ENCODE data around the gene ID2. TPM values are rescaled to one million over a fixed set of nuclear protein-coding genes. Genes with fewer than 3 reads are reported as not detected.

Gene ID2
- total and polyA plus RNA-seq, 2 donors (not counting 1 experiment from before 2014, with no cell fraction given), result 15.0 to 25.9 TPM

DNA sequence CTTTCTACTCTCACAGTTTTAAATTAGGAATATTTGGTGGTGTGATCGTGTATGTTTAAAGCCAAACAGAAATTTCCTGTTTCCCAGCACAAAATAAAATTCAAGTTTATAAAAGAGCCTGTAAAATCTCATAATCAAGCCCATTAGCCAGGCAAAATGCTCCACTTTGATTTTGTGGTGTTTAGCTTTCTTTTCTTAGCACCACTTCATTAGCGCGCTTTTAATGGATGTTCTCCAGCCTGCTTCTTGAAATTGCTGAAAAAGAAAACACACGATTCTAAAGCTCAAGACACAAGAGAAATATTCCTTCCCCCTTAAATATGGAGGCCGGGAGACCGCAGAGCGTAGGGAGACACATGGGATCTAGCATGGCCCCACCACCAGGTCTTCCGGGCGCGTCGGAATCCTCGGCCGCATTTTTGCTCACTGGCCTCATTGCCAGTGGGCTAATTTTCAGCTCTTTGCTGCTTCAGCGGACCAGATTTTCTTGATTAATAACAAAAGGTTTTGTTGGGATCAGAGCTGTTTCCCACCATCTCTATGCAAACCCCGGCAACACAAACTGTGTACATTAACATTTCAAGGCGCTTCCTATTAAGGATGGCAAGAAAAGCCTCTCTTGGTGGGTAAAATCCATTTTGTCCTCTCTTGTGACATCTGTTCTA is 40.4 kb upstream of the ID2 start:
- Histone ChIP-seq H3K4me3 (ENCODE audit: control extremely low read depth in 1 of 5, extremely low read depth in 1 of 5, insufficient read depth in 1 of 5, low read depth in 2 of 5, low read length in 4 of 5) (no peak overlapping the region), H3K79me2 (ENCODE audit: control insufficient read depth, insufficient read depth, low read length) (no peaks in the 10 kb centered on the region), H3K4me2 (replicated peaks; ENCODE audit: low read depth, low read length, poor library complexity, severe bottlenecking) (no peak overlapping the region), H3K27me3 (replicated peaks in 1 of 4; ENCODE audit: control extremely low read depth in 1 of 4, control insufficient read depth in 3 of 4, insufficient read depth in 4 of 4, low read length in 3 of 4) (no peaks in the 10 kb centered on the region), H3K9me3 (ENCODE audit: control extremely low read depth in 1 of 3, control insufficient read depth in 2 of 3, insufficient read depth in 1 of 3, low read length in 2 of 3) (peaks cover 0 to 14% (median 0%) of the 10 kb centered on the region in 3 donors), H4K20me1 (ENCODE audit: control insufficient read depth, insufficient read depth, low read length, poor library complexity, severe bottlenecking) (no peaks in the 10 kb centered on the region), H3K9ac (ENCODE audit: low read length) (no peak overlapping the region), H2AFZ (ENCODE audit: insufficient read depth, low read depth, low read length, poor library complexity, severe bottlenecking) (no peak overlapping the region), H3K4me1 (ENCODE audit: control insufficient read depth in 2 of 2, insufficient read depth in 2 of 2, low read length in 2 of 2) (no peaks in the 10 kb centered on the region), H3K27ac (ENCODE audit: low read length in 2 of 2) (no peak overlapping the region), H3K36me3 (replicated peaks in 1 of 2; ENCODE audit: control extremely low read depth in 1 of 2, control insufficient read depth in 1 of 2, extremely low read depth in 1 of 2, insufficient read depth in 2 of 2, low read length in 1 of 2) (no peaks in the 10 kb centered on the region)
- Mint-ChIP-seq H3K4me1 (no peaks in the 10 kb centered on the region), H3K27ac (no peak overlapping the region), H3K4me3 (no peak overlapping the region), H3K27me3 (peaks cover 16% of the 10 kb centered on the region), H3K9me3 (ENCODE audit: insufficient read depth) (no peaks in the 10 kb centered on the region)
- no peak for DNase-seq
- 90% methylated on average over 4 of the region's 16 CpGs for WGBS (ENCODE audit: insufficient coverage)
- TF ChIP-seq EZH2 (IDR thresholded peaks at IDR 0.05; ENCODE audit: borderline replicate concordance, insufficient read depth, low read depth, low read length, poor library complexity, severe bottlenecking), result no peak
- TF ChIP-seq, protein P1, sequence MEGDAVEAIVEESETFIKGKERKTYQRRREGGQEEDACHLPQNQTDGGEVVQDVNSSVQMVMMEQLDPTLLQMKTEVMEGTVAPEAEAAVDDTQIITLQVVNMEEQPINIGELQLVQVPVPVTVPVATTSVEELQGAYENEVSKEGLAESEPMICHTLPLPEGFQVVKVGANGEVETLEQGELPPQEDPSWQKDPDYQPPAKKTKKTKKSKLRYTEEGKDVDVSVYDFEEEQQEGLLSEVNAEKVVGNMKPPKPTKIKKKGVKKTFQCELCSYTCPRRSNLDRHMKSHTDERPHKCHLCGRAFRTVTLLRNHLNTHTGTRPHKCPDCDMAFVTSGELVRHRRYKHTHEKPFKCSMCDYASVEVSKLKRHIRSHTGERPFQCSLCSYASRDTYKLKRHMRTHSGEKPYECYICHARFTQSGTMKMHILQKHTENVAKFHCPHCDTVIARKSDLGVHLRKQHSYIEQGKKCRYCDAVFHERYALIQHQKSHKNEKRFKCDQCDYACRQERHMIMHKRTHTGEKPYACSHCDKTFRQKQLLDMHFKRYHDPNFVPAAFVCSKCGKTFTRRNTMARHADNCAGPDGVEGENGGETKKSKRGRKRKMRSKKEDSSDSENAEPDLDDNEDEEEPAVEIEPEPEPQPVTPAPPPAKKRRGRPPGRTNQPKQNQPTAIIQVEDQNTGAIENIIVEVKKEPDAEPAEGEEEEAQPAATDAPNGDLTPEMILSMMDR (IDR thresholded peaks at IDR 0.05), result no peak
- no peak for ATAC-seq (ENCODE audit: low read depth)
- POLR2A ChIA-PET, result no interaction called here
- CTCF ChIA-PET, result no interaction called here
- intact Hi-C loops (cut with micrococcal nuclease), result no loop called here

DNA sequence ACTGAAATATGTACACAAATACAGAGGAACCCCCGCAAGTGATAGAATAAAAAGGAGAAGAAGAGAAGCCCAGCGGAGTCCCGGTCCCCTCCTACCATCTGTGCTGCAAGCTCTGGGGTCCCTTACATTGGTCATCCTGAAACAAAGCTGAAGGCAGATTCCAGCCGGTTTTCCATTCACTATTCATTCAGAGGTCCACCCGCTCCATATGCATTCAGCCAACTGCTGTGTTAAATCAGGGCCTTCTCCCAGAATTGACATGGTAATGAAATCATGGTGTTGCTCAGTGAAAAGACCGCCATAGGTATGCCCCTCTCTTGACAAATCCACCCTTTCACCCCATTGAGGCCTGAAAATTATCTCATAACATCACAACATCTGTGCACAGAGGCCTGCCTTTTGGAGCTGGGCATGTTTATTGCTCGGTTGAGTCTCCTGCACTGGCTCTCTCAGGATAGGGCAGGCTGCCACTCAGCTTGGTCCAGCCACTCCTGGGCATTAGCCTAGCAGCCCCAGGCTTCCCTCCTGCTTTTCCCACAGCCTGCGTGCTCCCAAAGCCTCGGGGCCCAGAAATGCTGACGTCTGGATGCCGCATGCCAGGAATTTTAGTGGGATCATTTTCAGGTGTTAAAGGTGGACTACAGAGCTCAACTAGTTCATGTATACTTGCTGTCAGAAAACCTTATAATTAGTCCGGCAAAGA is 39.3 kb upstream of the ID2 start:
- no peaks in the 10 kb centered on the region for H3K36me3 ChIP-seq (replicated peaks in 1 of 2; ENCODE audit: control extremely low read depth in 1 of 2, control insufficient read depth in 1 of 2, extremely low read depth in 1 of 2, insufficient read depth in 2 of 2, low read length in 1 of 2)
- H3K27me3 Mint-ChIP-seq, result peaks cover 16% of the 10 kb centered on the region
- H3K4me3 Mint-ChIP-seq, result no peak overlapping the region
- TF ChIP-seq EZH2 (IDR thresholded peaks at IDR 0.05; ENCODE audit: borderline replicate concordance, insufficient read depth, low read depth, low read length, poor library complexity, severe bottlenecking), result no peak
- TF ChIP-seq, protein P1 (IDR thresholded peaks at IDR 0.05), result no peak
- no peaks in the 10 kb centered on the region for H3K27me3 ChIP-seq (replicated peaks in 1 of 4; ENCODE audit: control extremely low read depth in 1 of 4, control insufficient read depth in 3 of 4, insufficient read depth in 4 of 4, low read length in 3 of 4)
- H3K9me3 ChIP-seq (ENCODE audit: control extremely low read depth in 1 of 3, control insufficient read depth in 2 of 3, insufficient read depth in 1 of 3, low read length in 2 of 3), result peaks cover 0 to 24% (median 5%) of the 10 kb centered on the region in 3 donors
- 85% methylated on average over 4 of the region's 12 CpGs for WGBS (ENCODE audit: insufficient coverage)
- DNase-seq (no peak), ATAC-seq (ENCODE audit: low read depth) (no peak)
- no peak overlapping the region for H3K9ac ChIP-seq (ENCODE audit: low read length)
- POLR2A ChIA-PET, result no interaction called here
- CTCF ChIA-PET, result no interaction called here
- H3K4me3 ChIP-seq (ENCODE audit: control extremely low read depth in 1 of 5, extremely low read depth in 1 of 5, insufficient read depth in 1 of 5, low read depth in 2 of 5, low read length in 4 of 5), result no peak overlapping the region
- no peaks in the 10 kb centered on the region for H3K9me3 Mint-ChIP-seq (ENCODE audit: insufficient read depth)
- no peak overlapping the region for H3K27ac Mint-ChIP-seq
- H2AFZ ChIP-seq (ENCODE audit: insufficient read depth, low read depth, low read length, poor library complexity, severe bottlenecking), result no peak overlapping the region
- H3K27ac ChIP-seq (ENCODE audit: low read length in 2 of 2), result no peak overlapping the region
- no peaks in the 10 kb centered on the region for H4K20me1 ChIP-seq (ENCODE audit: control insufficient read depth, insufficient read depth, low read length, poor library complexity, severe bottlenecking)
- no peaks in the 10 kb centered on the region for H3K4me1 ChIP-seq (ENCODE audit: control insufficient read depth in 2 of 2, insufficient read depth in 2 of 2, low read length in 2 of 2)
- H3K4me1 Mint-ChIP-seq, result no peaks in the 10 kb centered on the region
- intact Hi-C loops (cut with micrococcal nuclease), result no loop called here
- H3K79me2 ChIP-seq (ENCODE audit: control insufficient read depth, insufficient read depth, low read length), result no peaks in the 10 kb centered on the region
- H3K4me2 ChIP-seq (replicated peaks; ENCODE audit: low read depth, low read length, poor library complexity, severe bottlenecking), result no peak overlapping the region

All from B cell (primary cell).